Measurements from ENCODE around the gene TTC24. TPM values are rescaled to one million over a fixed set of nuclear protein-coding genes. Genes with fewer than 3 reads are reported as not detected.

Gene TTC24
- total RNA-seq, 1 donor from 2014 or later: not detected

Other genes with a start within 250 kb of the TTC24 start
- gene CCT3, start 241.4 kb upstream of the TTC24 start, total RNA-seq: 627 and 951 TPM in 2 replicates
- gene TSACC, start 241.2 kb upstream of the TTC24 start, total RNA-seq: not detected in 2 replicates
- not detected in 2 replicates for gene RHBG, start 210.5 kb upstream of the TTC24 start, total RNA-seq
- 3.8 and 4.7 TPM in 2 replicates for gene MEF2D, start 78.9 kb upstream of the TTC24 start, total RNA-seq
- gene IQGAP3, start 7.2 kb upstream of the TTC24 start, total RNA-seq: 19.1 and 37.9 TPM in 2 replicates
- 97.7 and 126 TPM in 2 replicates for gene NAXE, start 12.1 kb downstream of the TTC24 start, total RNA-seq
- 27.2 and 45.6 TPM in 2 replicates for gene GPATCH4, start 21.8 kb downstream of the TTC24 start, total RNA-seq
- not detected in 2 replicates for gene HAPLN2, start 39.7 kb downstream of the TTC24 start, total RNA-seq
- gene BCAN, start 62.4 kb downstream of the TTC24 start, total RNA-seq: not detected in 2 replicates
- 285 and 293 TPM in 2 replicates for gene NES, start 97.7 kb downstream of the TTC24 start, total RNA-seq
- gene CRABP2, start 125.9 kb downstream of the TTC24 start, total RNA-seq: 0.11 and 0.46 TPM in 2 replicates
- 7.5 and 7.9 TPM in 2 replicates for gene METTL25B, start 148.7 kb downstream of the TTC24 start, total RNA-seq
- 9.6 and 10.1 TPM in 2 replicates for gene ISG20L2, start 149.0 kb downstream of the TTC24 start, total RNA-seq
- gene MRPL24, start 161.4 kb downstream of the TTC24 start, total RNA-seq: 56.2 and 66.9 TPM in 2 replicates
- gene HDGF, start 172.0 kb downstream of the TTC24 start, total RNA-seq: 206 and 293 TPM in 2 replicates
- 14.8 and 18.8 TPM in 2 replicates for gene PRCC, start 187.8 kb downstream of the TTC24 start, total RNA-seq
- 0.20 and 0.28 TPM in 2 replicates for gene SH2D2A, start 237.1 kb downstream of the TTC24 start, total RNA-seq

All from pulmonary artery endothelial cell (primary cell).